H9 (cell line): ENCODE measurements around the gene EDEM2. TPM values are rescaled to one million over a fixed set of nuclear protein-coding genes. Genes with fewer than 3 reads are reported as not detected.
"Not testable (repeated sequence)": the region's sequence is repeated elsewhere in the genome, so short reads cannot be mapped to it uniquely, and the experiment has no call there.

Experiments
- DNase-seq: peaks from one replicate; pipeline ENCODE4 v3.0.0-alpha.2; 2017
- H2AFZ ChIP-seq: one replicate; pipeline ENCODE4 v1.6.1; 2013; ENCODE audit warnings: mild to moderate bottlenecking, low read length, control low read depth, moderate library complexity
- H2AK5ac ChIP-seq: 2 replicates; pipeline ENCODE4 v1.6.1; 2013; ENCODE audit warnings: low read length, control low read depth, mixed read lengths; ENCODE audit not compliant: insufficient read length
- H2BK120ac ChIP-seq: one replicate; pipeline ENCODE4 v1.6.1; 2013; ENCODE audit warnings: low read depth, mild to moderate bottlenecking, low read length, control low read depth, inconsistent platforms; ENCODE audit not compliant: poor library complexity, severe bottlenecking
- H2BK12ac ChIP-seq: 2 replicates; pipeline ENCODE4 v1.6.1; 2013; ENCODE audit warnings: low read length, control low read depth, mixed read lengths, low read depth; ENCODE audit not compliant: insufficient read length
- H2BK15ac ChIP-seq: 2 replicates; pipeline ENCODE4 v1.6.1; 2013; ENCODE audit warnings: low read depth, low read length, control low read depth
- H2BK20ac ChIP-seq: one replicate; pipeline ENCODE4 v1.6.1; 2013; ENCODE audit warnings: low read depth, mild to moderate bottlenecking, low read length, control low read depth, inconsistent platforms; ENCODE audit not compliant: poor library complexity, severe bottlenecking
- H2BK5ac ChIP-seq: 2 replicates; pipeline ENCODE4 v1.6.1; 2013; ENCODE audit warnings: low read length, control low read depth, mixed read lengths; ENCODE audit not compliant: insufficient read length
- H3K14ac ChIP-seq: 2 replicates; pipeline ENCODE4 v1.6.1; 2013; ENCODE audit warnings: low read length, control low read depth; ENCODE audit not compliant: insufficient read depth
- H3K18ac ChIP-seq: 2 replicates; pipeline ENCODE4 v1.6.1; 2013; ENCODE audit warnings: low read depth, mild to moderate bottlenecking, mixed read lengths, low read length, control low read depth; ENCODE audit not compliant: insufficient read length
- H3K23ac ChIP-seq: 2 replicates; pipeline ENCODE4 v1.6.1; 2013; ENCODE audit warnings: low read length, control low read depth, mixed read lengths, low read depth; ENCODE audit not compliant: insufficient read length
- H3K23me2 ChIP-seq: 2 replicates; pipeline ENCODE4 v1.6.1; 2013; ENCODE audit warnings: low read depth, mild to moderate bottlenecking, mixed read lengths, low read length, control low read depth; ENCODE audit not compliant: insufficient read length, poor library complexity, severe bottlenecking
- H3K27ac ChIP-seq: 2 replicates; pipeline ENCODE4 v1.5.1; 2013; ENCODE audit warnings: low read length, control low read depth, mixed read lengths, low read depth; ENCODE audit not compliant: insufficient read length
- H3K27me3 ChIP-seq: 2 replicates; pipeline ENCODE4 v1.6.1; 2013; ENCODE audit warnings: low read length, control low read depth, inconsistent platforms; ENCODE audit not compliant: insufficient read depth
- H3K4ac ChIP-seq: 2 replicates; pipeline ENCODE4 v1.6.1; 2013; ENCODE audit warnings: low read depth, mild to moderate bottlenecking, control low read depth, inconsistent platforms, low read length, moderate library complexity
- H3K4me1 ChIP-seq: 2 replicates; pipeline ENCODE4 v1.6.1; 2013; ENCODE audit warnings: low read length, control low read depth, inconsistent platforms; ENCODE audit not compliant: insufficient read depth
- H3K4me2 ChIP-seq: 2 replicates; pipeline ENCODE4 v1.6.1; 2013; ENCODE audit warnings: low read length, control low read depth, mixed read lengths; ENCODE audit not compliant: insufficient read length, insufficient read depth
- H3K56ac ChIP-seq: 2 replicates; pipeline ENCODE4 v1.6.1; 2013; ENCODE audit warnings: low read depth, mild to moderate bottlenecking, mixed read lengths, low read length, control low read depth; ENCODE audit not compliant: insufficient read length
- H3K79me1 ChIP-seq: 2 replicates; pipeline ENCODE4 v1.6.1; 2013; ENCODE audit warnings: low read depth, mild to moderate bottlenecking, moderate library complexity, low read length, control low read depth, inconsistent platforms; ENCODE audit not compliant: insufficient read depth, poor library complexity, severe bottlenecking
- H3K79me2 ChIP-seq: 2 replicates; pipeline ENCODE4 v1.6.1; 2013; ENCODE audit warnings: low read length, control low read depth, inconsistent platforms; ENCODE audit not compliant: insufficient read depth
- H3K9ac ChIP-seq: 2 replicates; pipeline ENCODE4 v1.6.1; 2013; ENCODE audit warnings: low read length, control low read depth, mixed read lengths; ENCODE audit not compliant: insufficient read length; ENCODE audit errors: extremely low read depth
- H3K9me3 ChIP-seq: one replicate; pipeline ENCODE4 v1.6.1; 2013; ENCODE audit warnings: low read depth, low read length, inconsistent platforms; ENCODE audit not compliant: control insufficient read depth
- H3T11ph ChIP-seq: one replicate; pipeline ENCODE4 v1.6.1; 2013; ENCODE audit warnings: mild to moderate bottlenecking, low read length, control low read depth, inconsistent platforms
- H4K20me1 ChIP-seq: one replicate; pipeline ENCODE4 v1.6.1; 2013; ENCODE audit not compliant: control insufficient read depth, insufficient read length, insufficient read depth
- H4K5ac ChIP-seq: 2 replicates; pipeline ENCODE4 v1.6.1; 2013; ENCODE audit warnings: low read depth, mild to moderate bottlenecking, mixed read lengths, low read length, control low read depth; ENCODE audit not compliant: insufficient read length
- H4K8ac ChIP-seq: replicated peaks from 2 replicates; pipeline ENCODE4 v1.6.1; 2013; ENCODE audit warnings: low read length, control low read depth, mixed read lengths, low read depth; ENCODE audit not compliant: insufficient read length
- H4K91ac ChIP-seq: 2 replicates; pipeline ENCODE4 v1.6.1; 2013; ENCODE audit warnings: low read depth, mild to moderate bottlenecking, moderate library complexity, mixed read lengths, low read length, control low read depth; ENCODE audit not compliant: insufficient read length
- H3K27ac Mint-ChIP-seq, 3 experiments: 2 replicates in 2 of 3; 3 replicates in 1 of 3; pipeline ENCODE4 v1.8.0; 2020 to 2021; ENCODE audit warnings: mixed read lengths in 3 of 3, mild to moderate bottlenecking in 1 of 3, moderate library complexity in 1 of 3
- H3K27me3 Mint-ChIP-seq: 2 replicates; pipeline ENCODE4 v1.8.0; 2021; ENCODE audit warnings: low read depth, mild to moderate bottlenecking, moderate library complexity, mixed read lengths
- H3K36me3 Mint-ChIP-seq, 3 experiments: 2 replicates in 2 of 3; 3 replicates in 1 of 3; pipeline ENCODE4 v1.8.0; 2020 to 2021; ENCODE audit warnings: low read depth in 3 of 3, mixed read lengths in 3 of 3; ENCODE audit not compliant: insufficient read depth in 1 of 3
- H3K4me1 Mint-ChIP-seq, 2 experiments: 2 replicates each; pipeline ENCODE4 v1.8.0; 2020; ENCODE audit warnings: mixed read lengths in 2 of 2
- H3K4me3 Mint-ChIP-seq, 2 experiments: 2 replicates in 1 of 2; 3 replicates in 1 of 2; pipeline ENCODE4 v1.8.0; 2020 to 2021; ENCODE audit warnings: mild to moderate bottlenecking in 2 of 2, mixed read lengths in 2 of 2, moderate library complexity in 1 of 2
- H3K9me3 Mint-ChIP-seq, 2 experiments: 2 replicates in 1 of 2; 3 replicates in 1 of 2; pipeline ENCODE4 v1.8.0; 2020; ENCODE audit warnings: mild to moderate bottlenecking in 2 of 2, mixed read lengths in 2 of 2, moderate library complexity in 1 of 2
- CTCF ChIP-seq: fragments of 200-600 bp; sonication (generic); conservative IDR thresholded peaks from 3 replicates; pipeline ENCODE4 v1.8.0; 2021; ENCODE audit warnings: antibody characterized with exemption, mild to moderate bottlenecking
- WGBS: extraction: QIAGEN DNeasy Blood & Tissue Kit; methylation state at CpG from one replicate; pipeline ENCODE4 v1.1.7; 2013; ENCODE audit warnings: missing lambda C conversion rate, low lambda C conversion rate, mixed read lengths; ENCODE audit not compliant: insufficient read length; ENCODE audit errors: extremely low coverage; 5-methylcytosine and 5-hydroxymethylcytosine counted together
- total RNA-seq: library from RNA; stranded (reverse); gene quantifications from 2 replicates; pipeline ENCODE4 v1.2.1, GENCODE V29; 2021

The EDEM2 gene
- total RNA-seq, 1 experiment from 2014 or later = 27.8 TPM

- no peak overlapping the region for H3K4ac ChIP-seq
- no peak overlapping the region for H2AK5ac ChIP-seq
- H4K20me1 ChIP-seq = no peaks in the 10 kb centered on the region
- no peak overlapping the region for H3K4me2 ChIP-seq
- no peaks in the 10 kb centered on the region for H3K79me2 ChIP-seq
- H3K9me3 ChIP-seq = peaks cover 4% of the 10 kb centered on the region
- no peaks in the 10 kb centered on the region for H3K27me3 ChIP-seq
- no CpG with 5 or more reads among the region's 6 CpGs for WGBS
- H4K8ac ChIP-seq = no peak overlapping the region
- peaks cover 2% of the 10 kb centered on the region; the same call in 1 of the 2 replicates for H3K4me1 ChIP-seq
- H2BK15ac ChIP-seq = no peak overlapping the region
- no peak overlapping the region for H4K91ac ChIP-seq
- H3K9ac ChIP-seq = no peak overlapping the region
- no peak for TF ChIP-seq CTCF
- H3K23me2 ChIP-seq = no peaks in the 10 kb centered on the region
- no peak overlapping the region for H3T11ph ChIP-seq
- H2BK5ac ChIP-seq = no peak overlapping the region
- H3K27ac ChIP-seq = no peak overlapping the region
- no peak overlapping the region for H3K14ac ChIP-seq
- DNase-seq = no peak
- H3K23ac ChIP-seq = no peak overlapping the region
- H2BK120ac ChIP-seq = no peak overlapping the region
- no peak overlapping the region for H2BK20ac ChIP-seq
- no peak overlapping the region for H4K5ac ChIP-seq
- peaks cover 0 to 4% (median 3%) of the 10 kb centered on the region in 3 experiments; a peak in 2 of 7 replicates for H3K36me3 Mint-ChIP-seq
- no peak overlapping the region for H2BK12ac ChIP-seq
- H2AFZ ChIP-seq = no peak overlapping the region
- H3K9me3 Mint-ChIP-seq = peaks cover 5 to 6% of the 10 kb centered on the region in 2 experiments; a peak in 4 of 5 replicates
- H3K27me3 Mint-ChIP-seq = peaks cover 2% of the 10 kb centered on the region
- H3K56ac ChIP-seq = no peak overlapping the region
- H3K4me3 Mint-ChIP-seq = no peak overlapping the region
- H3K4me1 Mint-ChIP-seq = peaks cover 12 to 19% of the 10 kb centered on the region in 2 experiments
- H3K79me1 ChIP-seq = no peaks in the 10 kb centered on the region
- H3K27ac Mint-ChIP-seq = no peak overlapping the region
- H3K18ac ChIP-seq = no peak overlapping the region
Observed at GRCh38 chr20:35150846-35151579, 3.9 kb upstream of the EDEM2 start.

GRCh38 chr20:35147575-35148071, 487 bp upstream of the EDEM2 start:
- H3T11ph ChIP-seq, H3K4me1 ChIP-seq, H3K23me2 ChIP-seq, H3K79me2 ChIP-seq, H4K8ac ChIP-seq, H2BK5ac ChIP-seq, H2AFZ ChIP-seq, H3K9me3 Mint-ChIP-seq, H2AK5ac ChIP-seq, H3K27me3 Mint-ChIP-seq, H2BK15ac ChIP-seq, H3K18ac ChIP-seq, DNase-seq, H3K4ac ChIP-seq, H4K20me1 ChIP-seq, H3K79me1 ChIP-seq, H3K14ac ChIP-seq, H4K5ac ChIP-seq, H3K56ac ChIP-seq, H2BK120ac ChIP-seq, H2BK12ac ChIP-seq, H2BK20ac ChIP-seq, H3K9me3 ChIP-seq, H4K91ac ChIP-seq, H3K27me3 ChIP-seq, H3K23ac ChIP-seq, H3K27ac ChIP-seq: not testable (repeated sequence)
- peaks cover 0 to 21% (median 11%) of the 10 kb centered on the region in 3 experiments; a peak in 4 of 7 replicates for H3K36me3 Mint-ChIP-seq
- peak overlapping the region; percentile 85 to 95 for H3K4me3 Mint-ChIP-seq
- peak overlapping the region; percentile 75 for H3K4me2 ChIP-seq
- H3K4me1 Mint-ChIP-seq = peaks cover 17 to 28% of the 10 kb centered on the region in 2 experiments
- no CpG with 5 or more reads among the region's 19 CpGs for WGBS
- H3K27ac Mint-ChIP-seq = peak overlapping the region in 2 of 3 experiments; percentile 2 to 92; a peak in 3 of 7 replicates
- peak overlapping the region; percentile 12 for H3K9ac ChIP-seq
